Kidney (tissue), 22 donors: ENCODE data around the gene ZNF441. TPM values are rescaled to one million over a fixed set of nuclear protein-coding genes. Genes with fewer than 3 reads are reported as not detected.
A peak's percentile ranks its signal among the peaks of the same experiment; 100 is the strongest.

ENCODE experiments used
- DNase-seq, 5 donors: peaks; one replicate each; pipeline ENCODE4 v3.0.0-alpha.2; 2013 to 2020
- FAIRE-seq: peaks from 2 replicates; lab custom pipeline; 2012; peaks lifted over from hg19 to GRCh38; lab: Jason Lieb, UNC
- H3K27ac ChIP-seq, 2 donors: one replicate each; pipeline ENCODE4 v1.7.0; 2013; ENCODE audit warnings: low read depth in 2 of 2, low read length in 2 of 2, inconsistent platforms in 1 of 2
- H3K27me3 ChIP-seq: one replicate; pipeline ENCODE4 v1.7.1; 2013; ENCODE audit warnings: low read length, inconsistent platforms; ENCODE audit not compliant: control insufficient read depth, insufficient read depth
- H3K36me3 ChIP-seq, 3 donors: one replicate each; pipeline versions ENCODE4 v1.7.0 to v1.7.1; 2013; ENCODE audit warnings: low read length in 3 of 3, control low read depth in 1 of 3, inconsistent platforms in 1 of 3; ENCODE audit not compliant: insufficient read depth in 3 of 3, control insufficient read depth in 2 of 3
- H3K4me1 ChIP-seq, 3 donors: one replicate each; pipeline versions ENCODE4 v1.7.0 to v1.7.1; 2013; ENCODE audit warnings: low read length in 3 of 3, inconsistent platforms in 1 of 3, low read depth in 1 of 3; ENCODE audit not compliant: control insufficient read depth in 2 of 3, insufficient read depth in 2 of 3
- H3K4me3 ChIP-seq, 3 donors: one replicate each; pipeline versions ENCODE4 v1.7.0 to v1.8.1; 2013; ENCODE audit warnings: low read length in 3 of 3, control low read depth in 1 of 3, inconsistent platforms in 1 of 3
- H3K9ac ChIP-seq, 3 donors: one replicate each; pipeline versions ENCODE4 v1.7.0 to v1.7.1; 2013; ENCODE audit warnings: low read length in 3 of 3, control low read depth in 1 of 3, inconsistent platforms in 1 of 3
- H3K9me3 ChIP-seq, 3 donors: one replicate each; pipeline versions ENCODE4 v1.7.0 to v1.7.1; 2013; ENCODE audit warnings: low read length in 3 of 3, control low read depth in 1 of 3, inconsistent platforms in 1 of 3; ENCODE audit not compliant: control insufficient read depth in 2 of 3, insufficient read depth in 1 of 3
- intact Hi-C: fragments of 100-400 bp; cut with DNase I; formaldehyde crosslinking; loops from one replicate; pipeline ENCODE4 v1.11.1; 2022
- long read RNA-seq, 10 donors: library from polyadenylated mRNA in 1 of 10; unstranded in 1 of 10; transcript quantifications; one replicate each; pipeline ENCODE4 v2.0.0 and lab custom pipeline, GENCODE V29; 2021 to 2026
- polyA plus RNA-seq: library from polyadenylated mRNA; stranded (reverse); fragments of 350-450 nt; fragmentation: Illumina TruSeq; extraction: RNeasy Lipid Tissue Mini Kit (QIAGEN cat#74804); gene quantifications from one replicate; pipeline ENCODE4 v1.2.3, GENCODE V29; 2014; ENCODE audit warnings: low read depth, low replicate concordance; ENCODE audit not compliant: insufficient read depth
- total RNA-seq: library from RNA; stranded (reverse); fragmentation: NEBNext Ultra II Directional; extraction: Animal tissue kit (Norgen Biotek cat#: 25700); gene quantifications from one replicate; pipeline ENCODE4 v1.2.1, GENCODE V29; 2021
- TF ChIP-seq, protein P1 (sequence below): IDR thresholded peaks from 3 replicates; pipeline ENCODE4 v1.5.1; 2012; ENCODE audit warnings: mild to moderate bottlenecking, moderate library complexity, borderline replicate concordance; ENCODE audit not compliant: insufficient read depth; ENCODE audit errors: extremely low read depth
- donor health status: control.
- donor health status: control.
- donor health status: control.
- donor health status: control.
- donor health status: control.
- donor health status: DM: yes; HTN: yes; CAD: no.
- donor health status: Normal renal cell carcinoma (clear cell type).

The ZNF441 gene
- total RNA-seq (19.3 TPM), polyA plus RNA-seq (4.4 TPM)
- long read RNA-seq, donor 1, full-length matches to known transcripts, result 6 of 6 reads
- long read RNA-seq, donor 1, partial matches to known transcripts, result 0 of 6 reads
- long read RNA-seq, donor 1, other reads (novel, unspliced or antisense), result 0 of 6 reads
- long read RNA-seq, donor 2, full-length matches to known transcripts, result 5 of 5 reads
- long read RNA-seq, donor 2, partial matches to known transcripts, result 0 of 5 reads
- long read RNA-seq, donor 2, other reads (novel, unspliced or antisense), result 0 of 5 reads
- long read RNA-seq, donor 3, full-length matches to known transcripts, result 3 of 21 reads
- long read RNA-seq, donor 3, partial matches to known transcripts, result 18 of 21 reads
- long read RNA-seq, donor 3, other reads (novel, unspliced or antisense), result 0 of 21 reads
- long read RNA-seq, donor 4, full-length matches to known transcripts, result 10 of 10 reads
- long read RNA-seq, donor 4, partial matches to known transcripts, result 0 of 10 reads
- long read RNA-seq, donor 4, other reads (novel, unspliced or antisense), result 0 of 10 reads
- long read RNA-seq, donor 5, result 0 reads
- long read RNA-seq, donor 6, full-length matches to known transcripts, result 2 of 2 reads
- long read RNA-seq, donor 6, partial matches to known transcripts, result 0 of 2 reads
- long read RNA-seq, donor 6, other reads (novel, unspliced or antisense), result 0 of 2 reads
- long read RNA-seq, donor 7, full-length matches to known transcripts, result 12 of 20 reads
- long read RNA-seq, donor 7, partial matches to known transcripts, result 0 of 20 reads
- long read RNA-seq, donor 7, other reads (novel, unspliced or antisense), result 8 of 20 reads
- long read RNA-seq, donor 8, full-length matches to known transcripts, result 2 of 2 reads
- long read RNA-seq, donor 8, partial matches to known transcripts, result 0 of 2 reads
- long read RNA-seq, donor 8, other reads (novel, unspliced or antisense), result 0 of 2 reads
- long read RNA-seq, donor 9, full-length matches to known transcripts, result 1 of 1 reads
- long read RNA-seq, donor 9, partial matches to known transcripts, result 0 of 1 reads
- long read RNA-seq, donor 9, other reads (novel, unspliced or antisense), result 0 of 1 reads
- long read RNA-seq, donor 10, full-length matches to known transcripts, result 3 of 3 reads
- long read RNA-seq, donor 10, partial matches to known transcripts, result 0 of 3 reads
- long read RNA-seq, donor 10, other reads (novel, unspliced or antisense), result 0 of 3 reads

DNA sequence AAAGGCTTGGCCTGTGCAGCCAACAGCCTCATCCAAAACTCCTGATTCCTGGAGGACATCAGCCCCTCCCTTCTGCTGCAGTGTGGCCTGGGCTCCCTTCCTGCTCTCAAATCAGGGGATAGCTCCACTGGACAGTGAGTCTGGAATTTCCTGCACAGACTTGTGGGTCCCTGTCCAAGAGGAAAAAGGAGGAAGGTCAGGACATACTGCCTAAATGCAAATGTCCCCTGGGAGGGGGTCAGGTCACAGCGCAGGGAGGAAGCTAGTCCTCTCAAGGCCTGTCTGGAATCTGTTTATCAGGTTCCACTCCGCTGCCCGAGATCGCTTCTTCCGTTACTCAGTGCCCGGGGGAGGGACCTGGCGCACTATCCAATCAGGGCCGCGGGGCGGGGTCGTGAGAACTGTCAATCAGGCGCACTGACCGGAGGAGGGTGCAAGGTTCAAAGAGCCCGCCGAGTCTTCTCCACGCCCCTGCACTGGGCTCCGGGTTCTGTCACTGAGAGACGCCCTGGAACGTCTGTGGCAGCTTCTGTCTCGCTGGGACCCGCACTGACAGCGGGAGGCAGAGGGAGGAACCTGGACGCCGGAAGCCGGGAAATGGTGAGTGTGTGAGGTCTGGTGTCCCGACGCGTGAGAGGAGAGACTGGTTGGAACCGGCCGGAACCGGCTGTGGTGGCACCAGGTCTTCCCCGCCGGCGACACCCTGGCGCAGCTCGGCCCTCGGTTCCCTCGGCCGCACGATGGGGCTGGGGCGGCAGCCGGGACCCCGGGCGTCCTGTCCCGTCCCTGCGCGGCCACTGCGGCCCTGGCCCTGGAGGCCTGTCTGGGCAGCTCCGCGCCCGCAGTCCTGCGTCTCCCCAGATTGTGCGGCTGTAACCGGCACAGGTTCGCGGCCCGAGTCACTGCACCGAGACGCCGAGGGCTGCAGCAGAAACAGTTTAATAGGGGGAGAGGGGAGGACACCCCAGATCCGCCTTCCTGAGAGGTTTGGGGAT, at the start of gene ZNF441:
ZNF441 (plus strand) TSS at position 404 of the 995 bp plus-strand sequence; CDS start at position 598, 194 bp downstream.
- peak within 1 kb of the TSS; percentile 77 to 85 (median 80) for H3K9ac ChIP-seq
- intact Hi-C loops, result no loop called here
- no peaks in the 10 kb centered on the region for H3K27me3 ChIP-seq
- H3K9me3 ChIP-seq, result no peaks in the 10 kb centered on the region
- peaks cover 0 to 16% (median 9%) of the 10 kb centered on the region in 3 donors for H3K4me1 ChIP-seq
- FAIRE-seq, result no peak
- H3K4me3 ChIP-seq, result peak within 1 kb of the TSS; percentile 72 to 86 (median 86)
- peaks cover 0 to 10% (median 0%) of the 10 kb centered on the region in 3 donors for H3K36me3 ChIP-seq
- TF ChIP-seq, protein P1, sequence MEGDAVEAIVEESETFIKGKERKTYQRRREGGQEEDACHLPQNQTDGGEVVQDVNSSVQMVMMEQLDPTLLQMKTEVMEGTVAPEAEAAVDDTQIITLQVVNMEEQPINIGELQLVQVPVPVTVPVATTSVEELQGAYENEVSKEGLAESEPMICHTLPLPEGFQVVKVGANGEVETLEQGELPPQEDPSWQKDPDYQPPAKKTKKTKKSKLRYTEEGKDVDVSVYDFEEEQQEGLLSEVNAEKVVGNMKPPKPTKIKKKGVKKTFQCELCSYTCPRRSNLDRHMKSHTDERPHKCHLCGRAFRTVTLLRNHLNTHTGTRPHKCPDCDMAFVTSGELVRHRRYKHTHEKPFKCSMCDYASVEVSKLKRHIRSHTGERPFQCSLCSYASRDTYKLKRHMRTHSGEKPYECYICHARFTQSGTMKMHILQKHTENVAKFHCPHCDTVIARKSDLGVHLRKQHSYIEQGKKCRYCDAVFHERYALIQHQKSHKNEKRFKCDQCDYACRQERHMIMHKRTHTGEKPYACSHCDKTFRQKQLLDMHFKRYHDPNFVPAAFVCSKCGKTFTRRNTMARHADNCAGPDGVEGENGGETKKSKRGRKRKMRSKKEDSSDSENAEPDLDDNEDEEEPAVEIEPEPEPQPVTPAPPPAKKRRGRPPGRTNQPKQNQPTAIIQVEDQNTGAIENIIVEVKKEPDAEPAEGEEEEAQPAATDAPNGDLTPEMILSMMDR, result no peak
- DNase-seq, result peak; percentile 98 to 99 (median 98)
- peak within 1 kb of the TSS; percentile 81 to 96 for H3K27ac ChIP-seq

DNA sequence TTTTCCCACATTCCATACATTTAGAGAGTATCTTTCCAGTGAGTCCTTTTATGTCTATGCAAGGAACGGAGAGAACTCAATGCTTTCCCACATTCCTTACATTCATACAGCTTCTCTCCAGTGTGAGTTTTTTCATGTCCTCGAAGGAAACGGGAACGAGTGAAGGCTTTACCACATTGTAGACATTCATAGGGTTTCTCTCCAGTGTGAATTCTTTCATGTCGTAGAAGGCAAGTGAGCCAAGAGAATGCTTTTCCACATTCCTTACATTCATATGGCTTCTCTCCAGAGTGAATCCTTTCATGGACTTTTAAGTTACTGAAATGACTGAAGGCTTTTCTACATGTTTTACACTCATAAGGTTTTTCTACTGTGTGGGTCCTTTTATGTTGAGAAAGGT, 45.1 kb upstream of the ZNF441 start:
- peaks cover 11 to 21% (median 11%) of the 10 kb centered on the region in 3 donors for H3K9me3 ChIP-seq
- H3K36me3 ChIP-seq, result peaks cover 26 to 40% (median 28%) of the 10 kb centered on the region in 3 donors
- FAIRE-seq (no peak), DNase-seq (no peak)
- TF ChIP-seq, protein P1, result no peak
- intact Hi-C loops, result no loop called here
- H3K27me3 ChIP-seq, result no peaks in the 10 kb centered on the region
- H3K4me3 ChIP-seq, result no peak overlapping the region
- no peaks in the 10 kb centered on the region for H3K4me1 ChIP-seq
- H3K27ac ChIP-seq, result no peak overlapping the region
- no peak overlapping the region for H3K9ac ChIP-seq

DNA sequence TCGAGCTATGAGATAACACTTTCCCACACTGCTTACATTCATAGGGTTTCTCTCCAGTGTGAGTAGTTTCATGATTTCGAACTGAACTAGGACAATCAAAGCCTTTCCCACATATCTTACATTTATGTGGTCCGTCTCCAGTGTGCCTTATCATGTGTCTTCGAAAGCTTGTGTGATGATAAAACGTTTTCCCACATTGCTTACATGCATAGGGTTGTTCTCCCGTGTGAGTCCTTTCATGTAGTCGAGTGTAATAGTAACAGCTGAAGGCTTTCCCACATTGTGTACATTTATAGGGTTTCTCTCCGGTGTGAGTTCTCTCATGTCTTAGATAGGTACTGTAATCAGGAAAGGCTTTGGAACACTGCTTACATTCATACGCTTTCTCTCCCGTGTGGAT, 44.4 kb upstream of the ZNF441 start:
- Histone ChIP-seq H3K27me3 (no peaks in the 10 kb centered on the region), H3K4me3 (no peak overlapping the region), H3K9me3 (peaks cover 11 to 21% (median 11%) of the 10 kb centered on the region in 3 donors), H3K27ac (no peak overlapping the region), H3K9ac (no peak overlapping the region), H3K36me3 (peaks cover 26 to 40% (median 28%) of the 10 kb centered on the region in 3 donors), H3K4me1 (no peaks in the 10 kb centered on the region)
- TF ChIP-seq, protein P1, result no peak
- intact Hi-C loops, result no loop called here
- DNase-seq, result no peak
- FAIRE-seq, result no peak
